A673 (cell line): Measurements from ENCODE around the gene HSD17B2. TPM values are rescaled to one million over a fixed set of nuclear protein-coding genes. Genes with fewer than 3 reads are reported as not detected.

Experiments
- BruUV-seq: library from RNA; stranded (reverse); fragments of 400-500 nt; replicated peaks from 2 replicates; lab custom pipeline; 2021; lab: Mats Ljungman, UMichigan
- CTCF ChIA-PET: fragments of 300-600 bp; sonication (Branson Sonifier 250); formaldehyde crosslinking; loops from one replicate; lab custom pipeline; 2022; ENCODE audit warnings: antibody characterized with exemption; lab: Charles Lee
- POLR2A ChIA-PET: fragments of 300-600 bp; sonication (Branson Sonifier 250); formaldehyde crosslinking; loops from one replicate; lab custom pipeline; 2022; ENCODE audit warnings: antibody characterized with exemption; ENCODE audit not compliant: low non-redundant PET; lab: Charles Lee
- DNase-seq: peaks from one replicate; pipeline ENCODE4 v3.0.0-alpha.2; 2015; ENCODE audit warnings: low spot score
- H3K27ac ChIP-seq: fragments of 200-600 bp; sonication (generic); 2 replicates; pipeline ENCODE4 v1.5.1; 2016; ENCODE audit warnings: mixed run types, low read depth, mild to moderate bottlenecking, mixed read lengths, antibody characterized with exemption, low read length; ENCODE audit not compliant: poor library complexity, severe bottlenecking
- H3K27me3 ChIP-seq: fragments of 200-600 bp; sonication (generic); replicated peaks from 2 replicates; pipeline ENCODE4 v1.6.1; 2017; ENCODE audit warnings: mixed run types, low read depth, mild to moderate bottlenecking, mixed read lengths, antibody characterized with exemption, low read length; ENCODE audit not compliant: insufficient read depth, poor library complexity
- H3K36me3 ChIP-seq: fragments of 200-600 bp; sonication (generic); 2 replicates; pipeline ENCODE4 v1.6.1; 2016; ENCODE audit warnings: mixed run types, mild to moderate bottlenecking, mixed read lengths, antibody characterized with exemption, low read length; ENCODE audit not compliant: insufficient read depth, poor library complexity, severe bottlenecking
- H3K4me1 ChIP-seq: fragments of 200-600 bp; sonication (generic); 2 replicates; pipeline ENCODE4 v1.6.1; 2017; ENCODE audit warnings: mixed run types, mild to moderate bottlenecking, mixed read lengths, antibody characterized with exemption, low read length; ENCODE audit not compliant: insufficient read depth, poor library complexity, severe bottlenecking
- H3K4me3 ChIP-seq: fragments of 200-600 bp; sonication (generic); 2 replicates; pipeline ENCODE4 v1.5.1; 2016; ENCODE audit warnings: low read depth, mixed run types, mild to moderate bottlenecking, mixed read lengths, low read length; ENCODE audit not compliant: poor library complexity, severe bottlenecking
- H3K9me3 ChIP-seq: fragments of 200-600 bp; sonication (generic); 2 replicates; pipeline ENCODE4 v1.6.1; 2016; ENCODE audit warnings: mixed run types, low read depth, mild to moderate bottlenecking, mixed read lengths, antibody characterized with exemption, low read length; ENCODE audit not compliant: poor library complexity, severe bottlenecking
- EZH2 ChIP-seq: fragments of 200-600 bp; sonication (generic); IDR thresholded peaks from 2 replicates; pipeline ENCODE4 v1.6.1; 2017; ENCODE audit warnings: borderline replicate concordance, low read depth, mild to moderate bottlenecking, mixed read lengths, antibody characterized with exemption, low read length; ENCODE audit not compliant: poor library complexity, severe bottlenecking
- intact Hi-C: fragments of 100-400 bp; cut with micrococcal nuclease; formaldehyde crosslinking; loops from one replicate; pipeline ENCODE4 v1.10.0; 2022; ENCODE audit not compliant: unreplicated experiment
- total RNA-seq: library from RNA; stranded (reverse); gene quantifications from 2 replicates; pipeline ENCODE4 v1.2.3, GENCODE V29; 2021
- TF ChIP-seq, protein P1 (sequence below): fragments of 300-800, 200-600 bp; sonication (generic); conservative IDR thresholded peaks from 2 replicates; pipeline ENCODE4 v1.5.1; 2017; ENCODE audit warnings: low read depth, mild to moderate bottlenecking, antibody characterized with exemption, low read length, moderate library complexity, mixed read lengths

HSD17B2 gene
- total RNA-seq, 1 experiment from 2014 or later: 4.9 TPM

DNA sequence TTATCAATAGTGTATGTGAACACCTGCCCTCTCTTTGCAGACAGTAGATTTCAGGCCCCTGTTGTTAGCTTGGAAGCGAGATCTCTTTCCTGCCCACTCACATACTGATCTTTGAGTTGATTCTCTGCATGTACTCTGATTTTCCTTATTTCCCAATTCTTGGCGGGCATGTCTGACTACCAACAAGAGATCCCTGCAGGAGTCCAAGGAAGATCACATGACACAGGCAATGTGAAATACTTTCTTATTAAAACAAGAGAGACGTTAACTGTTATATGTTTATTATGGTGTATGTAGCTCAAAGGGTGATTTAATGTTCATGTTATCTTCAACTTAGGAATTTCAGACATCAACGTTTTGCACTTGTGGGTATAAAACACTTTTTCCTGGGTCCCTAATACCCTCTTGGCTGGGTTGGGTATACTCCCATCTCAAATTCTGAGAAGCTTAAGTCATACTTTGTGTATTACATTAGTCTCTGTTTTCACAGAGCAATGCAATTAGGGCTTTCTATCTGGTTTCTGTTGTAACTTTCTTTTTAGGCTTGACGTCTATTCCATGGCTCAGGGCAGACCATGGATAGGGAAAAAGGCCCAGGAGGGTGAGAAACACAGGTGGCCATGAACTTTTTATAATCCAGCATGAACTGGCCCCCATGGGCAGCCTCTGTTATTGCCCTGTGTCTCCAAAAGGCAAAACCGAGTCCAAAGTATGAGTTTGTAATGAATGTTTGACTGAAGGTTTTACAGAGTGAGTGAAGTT, 32.2 kb downstream of the HSD17B2 start:
- CTCF ChIA-PET: no interaction called here
- Histone ChIP-seq H3K27ac (no peak overlapping the region), H3K27me3 (no peaks in the 10 kb centered on the region), H3K4me1 (no peaks in the 10 kb centered on the region), H3K9me3 (no peaks in the 10 kb centered on the region), H3K36me3 (no peaks in the 10 kb centered on the region), H3K4me3 (no peak overlapping the region)
- DNase-seq: no peak
- intact Hi-C loops: no loop called here
- POLR2A ChIA-PET: no interaction called here
- TF ChIP-seq, protein P1, sequence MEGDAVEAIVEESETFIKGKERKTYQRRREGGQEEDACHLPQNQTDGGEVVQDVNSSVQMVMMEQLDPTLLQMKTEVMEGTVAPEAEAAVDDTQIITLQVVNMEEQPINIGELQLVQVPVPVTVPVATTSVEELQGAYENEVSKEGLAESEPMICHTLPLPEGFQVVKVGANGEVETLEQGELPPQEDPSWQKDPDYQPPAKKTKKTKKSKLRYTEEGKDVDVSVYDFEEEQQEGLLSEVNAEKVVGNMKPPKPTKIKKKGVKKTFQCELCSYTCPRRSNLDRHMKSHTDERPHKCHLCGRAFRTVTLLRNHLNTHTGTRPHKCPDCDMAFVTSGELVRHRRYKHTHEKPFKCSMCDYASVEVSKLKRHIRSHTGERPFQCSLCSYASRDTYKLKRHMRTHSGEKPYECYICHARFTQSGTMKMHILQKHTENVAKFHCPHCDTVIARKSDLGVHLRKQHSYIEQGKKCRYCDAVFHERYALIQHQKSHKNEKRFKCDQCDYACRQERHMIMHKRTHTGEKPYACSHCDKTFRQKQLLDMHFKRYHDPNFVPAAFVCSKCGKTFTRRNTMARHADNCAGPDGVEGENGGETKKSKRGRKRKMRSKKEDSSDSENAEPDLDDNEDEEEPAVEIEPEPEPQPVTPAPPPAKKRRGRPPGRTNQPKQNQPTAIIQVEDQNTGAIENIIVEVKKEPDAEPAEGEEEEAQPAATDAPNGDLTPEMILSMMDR: no peak
- no peak for TF ChIP-seq EZH2
- BruUV-seq: no TSS peak

DNA sequence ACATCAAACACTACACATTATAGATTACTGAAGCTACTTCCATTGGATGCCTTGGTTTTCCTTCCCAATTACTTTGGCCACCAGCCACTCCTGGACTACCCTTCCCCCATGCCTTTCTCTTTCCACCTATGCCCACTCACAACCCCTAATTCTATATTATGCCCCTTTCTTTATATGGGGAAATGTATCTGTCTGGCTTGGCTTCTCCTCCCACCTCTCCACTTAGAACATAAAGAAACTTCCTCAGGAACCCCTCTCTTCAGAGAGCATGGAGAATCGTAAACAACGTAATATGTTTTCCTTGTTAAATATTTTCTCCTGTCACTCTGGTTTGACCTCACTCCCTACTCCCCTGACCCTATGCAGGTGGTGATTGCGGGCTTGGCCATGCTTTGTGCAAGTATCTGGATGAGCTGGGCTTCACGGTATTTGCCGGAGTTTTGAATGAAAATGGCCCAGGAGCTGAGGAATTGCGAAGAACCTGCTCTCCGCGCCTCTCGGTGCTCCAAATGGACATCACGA, 32.8 kb downstream of the HSD17B2 start:
- no peak overlapping the region for H3K27ac ChIP-seq
- no peaks in the 10 kb centered on the region for H3K36me3 ChIP-seq
- no peaks in the 10 kb centered on the region for H3K27me3 ChIP-seq
- intact Hi-C loops: no loop called here
- DNase-seq: no peak
- POLR2A ChIA-PET: no interaction called here
- BruUV-seq: no TSS peak
- H3K4me1 ChIP-seq: no peaks in the 10 kb centered on the region
- H3K4me3 ChIP-seq: no peak overlapping the region
- no peaks in the 10 kb centered on the region for H3K9me3 ChIP-seq
- TF ChIP-seq, protein P1: no peak
- TF ChIP-seq EZH2: no peak
- CTCF ChIA-PET: no interaction called here

DNA sequence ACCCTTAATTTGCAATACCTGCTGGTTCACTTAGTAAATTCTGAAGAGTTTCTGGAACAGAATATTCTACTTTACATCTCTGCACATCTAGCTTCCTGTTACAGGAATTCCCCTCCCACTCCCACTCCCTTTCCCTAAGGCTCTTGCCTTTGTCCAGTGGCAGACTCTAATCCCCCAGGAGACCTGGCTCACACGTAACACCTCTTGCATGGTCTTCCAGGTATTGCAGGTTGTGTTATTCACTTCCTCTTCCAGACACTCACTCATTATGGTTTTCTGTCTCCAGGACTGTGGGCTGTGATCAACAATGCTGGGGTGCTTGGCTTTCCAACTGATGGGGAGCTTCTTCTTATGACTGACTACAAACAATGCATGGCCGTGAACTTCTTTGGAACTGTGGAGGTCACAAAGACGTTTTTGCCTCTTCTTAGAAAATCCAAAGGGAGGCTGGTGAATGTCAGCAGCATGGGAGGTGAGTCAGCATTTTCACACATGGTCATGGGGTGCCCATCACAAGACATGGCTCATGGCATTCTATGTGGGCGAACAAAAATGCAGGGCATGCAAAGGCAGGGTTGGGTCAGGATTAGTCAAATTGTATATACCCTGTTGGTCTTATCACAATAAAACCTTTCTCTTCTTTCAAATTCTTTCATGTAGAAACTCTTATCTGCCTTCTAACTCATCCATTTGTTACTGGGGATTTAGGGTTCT, 35.8 kb downstream of the HSD17B2 start:
- DNase-seq: no peak
- no peak overlapping the region for H3K4me3 ChIP-seq
- H3K36me3 ChIP-seq: no peaks in the 10 kb centered on the region
- BruUV-seq: no TSS peak
- TF ChIP-seq, protein P1: no peak
- no peak for TF ChIP-seq EZH2
- ChIA-PET CTCF (no interaction called here), POLR2A (interaction anchor here (0.5 kb wide), 1 partner anchor 98 kb away, joined by 6 read pairs; no protein-coding TSS in a partner anchor)
- intact Hi-C loops: no loop called here
- H3K27me3 ChIP-seq: no peaks in the 10 kb centered on the region
- no peaks in the 10 kb centered on the region for H3K4me1 ChIP-seq
- no peaks in the 10 kb centered on the region for H3K9me3 ChIP-seq
- no peak overlapping the region for H3K27ac ChIP-seq
